Middle frontal gyrus (tissue), 1 donor: ENCODE results near the gene OSBPL2.
A peak's percentile ranks its signal among the peaks of the same experiment; 100 is the strongest.

Experiments
- DNase-seq: peaks from one replicate; pipeline ENCODE4 v3.0.0-alpha.2; 2015; ENCODE audit warnings: low spot score; ENCODE audit errors: extremely low spot score

OSBPL2 gene

GRCh38 chr20:62253398-62253797, 15.1 kb downstream of the OSBPL2 start:
- no peak for DNase-seq

GRCh38 chr20:62254021-62254724, 15.9 kb downstream of the OSBPL2 start:
- DNase-seq = no peak

- no peak for DNase-seq
These were observed 17.7 kb downstream of the OSBPL2 start for GRCh38 chr20:62255976-62256375.

GRCh38 chr20:62258499-62259293, 20.4 kb downstream of the OSBPL2 start:
- DNase-seq = no peak

- no peak for DNase-seq
These were observed 20.9 kb downstream of the OSBPL2 start for GRCh38 chr20:62259294-62259565.

GRCh38 chr20:62262064-62262463, 23.7 kb downstream of the OSBPL2 start:
- no peak for DNase-seq

GRCh38 chr20:62263396-62263795, 25.1 kb downstream of the OSBPL2 start:
- no peak for DNase-seq

GRCh38 chr20:62265365-62265764, 27.0 kb downstream of the OSBPL2 start:
- no peak for DNase-seq

GRCh38 chr20:62266340-62266739, 28.0 kb downstream of the OSBPL2 start:
- DNase-seq = no peak

- DNase-seq = no peak
These were observed 28.5 kb downstream of the OSBPL2 start for GRCh38 chr20:62266851-62267250.

- no peak for DNase-seq
These were observed 29.2 kb downstream of the OSBPL2 start for GRCh38 chr20:62267543-62267942.

GRCh38 chr20:62268228-62268900, 30.0 kb downstream of the OSBPL2 start:
- DNase-seq = no peak

- no peak for DNase-seq
These were observed 31.1 kb downstream of the OSBPL2 start for GRCh38 chr20:62269378-62269777.

- no peak for DNase-seq
These were observed 31.6 kb downstream of the OSBPL2 start for GRCh38 chr20:62269871-62270270.

GRCh38 chr20:62272200-62272599, 33.9 kb downstream of the OSBPL2 start:
- DNase-seq = no peak

- DNase-seq = no peak
These were observed 35.1 kb downstream of the OSBPL2 start for GRCh38 chr20:62273416-62273815.

GRCh38 chr20:62274332-62274950, 36.1 kb downstream of the OSBPL2 start:
- peak; percentile 41 for DNase-seq

GRCh38 chr20:62275219-62275618, 36.9 kb downstream of the OSBPL2 start:
- DNase-seq = no peak

- DNase-seq = no peak
These were observed 38.1 kb downstream of the OSBPL2 start for GRCh38 chr20:62276439-62276838.

GRCh38 chr20:62277253-62277652, 38.9 kb downstream of the OSBPL2 start:
- DNase-seq = no peak

GRCh38 chr20:62280303-62280702, 42.0 kb downstream of the OSBPL2 start:
- DNase-seq = no peak
